HEK293 (cell line): Measurements from ENCODE around the gene GRM5.

Source experiments
- CTCF ChIP-seq: fragments of 450-650 bp; formaldehyde crosslinking; IDR thresholded peaks from 2 replicates; pipeline ENCODE4 v1.5.1; 2016; ENCODE audit warnings: missing biosample characterization, missing genetic modification characterization
- HOXA7 ChIP-seq: sonication (generic); formaldehyde crosslinking; IDR thresholded peaks from 2 replicates; pipeline ENCODE4 v1.8.1; 2022; ENCODE audit warnings: missing genetic modification reagents, borderline replicate concordance
- KLF16 ChIP-seq: fragments of 450-650 bp; formaldehyde crosslinking; IDR thresholded peaks from 2 replicates; pipeline ENCODE4 v1.5.1; 2017; ENCODE audit warnings: missing biosample characterization, missing genetic modification characterization
- MEIS1 ChIP-seq: sonication (generic); formaldehyde crosslinking; IDR thresholded peaks from 2 replicates; pipeline ENCODE4 v1.8.1; 2022; ENCODE audit warnings: missing genetic modification reagents, mild to moderate bottlenecking, borderline replicate concordance
- PRDM1 ChIP-seq: fragments of 450-650 bp; formaldehyde crosslinking; IDR thresholded peaks from 2 replicates; pipeline ENCODE4; 2016; ENCODE audit warnings: missing biosample characterization, missing genetic modification characterization
- PRDM2 ChIP-seq: fragments of 450-650 bp; formaldehyde crosslinking; IDR thresholded peaks from 2 replicates; pipeline ENCODE4 v1.5.1; 2016; ENCODE audit warnings: missing biosample characterization, missing genetic modification characterization, borderline replicate concordance
- REST ChIP-seq: fragments of 450-650 bp; formaldehyde crosslinking; IDR thresholded peaks from 2 replicates; pipeline ENCODE4 v1.5.1; 2016; ENCODE audit warnings: missing biosample characterization, missing genetic modification characterization
- ZBTB26 ChIP-seq: fragments of 450-650 bp; formaldehyde crosslinking; optimal IDR thresholded peaks from 2 replicates; pipeline ENCODE3; 2016; ENCODE audit warnings: missing biosample characterization, mild to moderate bottlenecking, missing genetic modification characterization
- ZBTB44 ChIP-seq: fragments of 450-650 bp; IDR thresholded peaks from 2 replicates; pipeline ENCODE4 v1.5.1; 2018; ENCODE audit warnings: missing biosample characterization, mild to moderate bottlenecking, missing genetic modification characterization
- ZNF112 ChIP-seq: fragments of 450-650 bp; formaldehyde crosslinking; IDR thresholded peaks from 2 replicates; pipeline ENCODE4 v1.5.0; 2017; ENCODE audit warnings: missing biosample characterization, missing genetic modification characterization
- ZNF248 ChIP-seq: fragments of 450-650 bp; formaldehyde crosslinking; IDR thresholded peaks from 2 replicates; pipeline ENCODE4 v1.5.1; 2017; ENCODE audit warnings: missing biosample characterization, missing genetic modification characterization
- ZNF510 ChIP-seq: fragments of 450-650 bp; formaldehyde crosslinking; IDR thresholded peaks from 2 replicates; pipeline ENCODE4 v1.5.1; 2018; ENCODE audit warnings: mild to moderate bottlenecking, missing genetic modification characterization, missing biosample characterization; ENCODE audit not compliant: insufficient replicate concordance
- ZNF776 ChIP-seq: fragments of 450-650 bp; formaldehyde crosslinking; IDR thresholded peaks from 2 replicates; pipeline ENCODE4 v1.5.0; 2017; ENCODE audit warnings: missing biosample characterization, missing genetic modification characterization, borderline replicate concordance
- ZSCAN5A ChIP-seq: fragments of 450-650 bp; formaldehyde crosslinking; IDR thresholded peaks from 2 replicates; pipeline ENCODE4 v1.5.1; 2016; ENCODE audit warnings: missing biosample characterization, missing genetic modification characterization

GRCh38 chr11:88972210-88972609, 93.6 kb downstream of the GRM5 start:
- TF ChIP-seq CTCF (tag by site-specific recombination) (no peak), ZNF776 (tag by site-specific recombination) (no peak), ZBTB26 (tag by site-specific recombination) (no peak), KLF16 (tag by site-specific recombination) (no peak), PRDM1 (no peak), PRDM2 (no peak), ZNF248 (tag by site-specific recombination) (no peak), ZNF510 (tag by site-specific recombination) (no peak), ZBTB44 (tag by site-specific recombination) (no peak), ZSCAN5A (tag by site-specific recombination) (no peak), HOXA7 (CRISPR knock-in tag) (no peak), REST (tag by site-specific recombination) (no peak), MEIS1 (CRISPR knock-in tag) (no peak), ZNF112 (tag by site-specific recombination) (no peak)
